HCT116 (cell line): ENCODE measurements around the gene KLK15. TPM values are rescaled to one million over a fixed set of nuclear protein-coding genes. Genes with fewer than 3 reads are reported as not detected.
A peak's percentile ranks its signal among the peaks of the same experiment; 100 is the strongest.

Source experiments
- ATAC-seq: fragments of 200-7000 bp; cut with Tn5 transposase; 2 replicates; pipeline ENCODE4 v1.9.1; 2020; ENCODE audit warnings: mild to moderate bottlenecking, moderate library complexity
- BruUV-seq: library from RNA; stranded (reverse); fragments of 400-500 nt; replicated peaks from 2 replicates; lab custom pipeline; 2021; lab: Mats Ljungman, UMichigan
- CTCF ChIA-PET: fragments of 300-600 bp; sonication (Branson Sonifier 250); formaldehyde crosslinking; loops from one replicate; lab custom pipeline; 2021; ENCODE audit warnings: antibody characterized with exemption; lab: Charles Lee
- POLR2A ChIA-PET: fragments of 300-600, 350-600 bp; sonication (Branson Sonifier 250); formaldehyde crosslinking; loops from one replicate; lab custom pipeline; 2021; ENCODE audit warnings: antibody characterized with exemption; lab: Charles Lee
- RAD21 ChIA-PET, 2 experiments: fragments of 300-600 bp; sonication (Branson Sonifier 250); formaldehyde crosslinking; loops; one replicate each; lab custom pipeline; 2023; ENCODE audit warnings: low total read pairs in 2 of 2; ENCODE audit not compliant: uncharacterized antibody in 2 of 2, unreplicated experiment in 2 of 2, low non-redundant PET in 1 of 2; lab: Charles Lee
- DNase-seq: peaks from one replicate; pipeline ENCODE4 v3.0.0-alpha.2; 2010; ENCODE audit warnings: low read depth, low spot score
- H2AFZ ChIP-seq: fragments of 200-600 bp; shearing (Covaris generic), sonication (generic); 2 replicates; pipeline ENCODE4 v1.6.1; 2017; ENCODE audit warnings: low read depth, mixed run types, mixed read lengths, antibody characterized with exemption, low read length; ENCODE audit not compliant: poor library complexity, severe bottlenecking
- H3K27ac ChIP-seq: 2 replicates; pipeline ENCODE4 v1.5.1; 2012; ENCODE audit warnings: low read depth, low read length
- H3K27me3 ChIP-seq: fragments of 200-600 bp; sonication (generic); 2 replicates; pipeline ENCODE4 v1.6.1; 2016; ENCODE audit warnings: mixed run types, low read length, mixed read lengths; ENCODE audit not compliant: insufficient read depth
- H3K36me3 ChIP-seq, 2 experiments: fragments of 200-500 bp in 1 of 2; fragments of 200-600 bp in 1 of 2; sonication (Bioruptor generic) in 1 of 2; sonication (generic) in 1 of 2; 2 replicates each; pipeline versions ENCODE4 v1.5.1 to v1.6.1; 2014 to 2016; ENCODE audit warnings: low read length in 2 of 2, inconsistent platforms in 1 of 2, mixed read lengths in 1 of 2, mixed run types in 1 of 2; ENCODE audit not compliant: insufficient read depth in 2 of 2, control insufficient read depth in 1 of 2
- H3K4me1 ChIP-seq, 2 experiments: fragments of 200-600 bp in 1 of 2; sonication (generic) in 1 of 2; 2 replicates each; pipeline versions ENCODE4 v1.5.1 to v1.6.1; 2012 to 2017; ENCODE audit warnings: low read length in 2 of 2, inconsistent platforms in 1 of 2, mild to moderate bottlenecking in 1 of 2, mixed read lengths in 1 of 2, mixed run types in 1 of 2, moderate library complexity in 1 of 2; ENCODE audit not compliant: insufficient read depth in 2 of 2, control insufficient read depth in 1 of 2
- H3K4me2 ChIP-seq: fragments of 200-600 bp; sonication (generic); 2 replicates; pipeline ENCODE4 v1.6.1; 2017; ENCODE audit warnings: mixed run types, low read length, mixed read lengths
- H3K4me3 ChIP-seq, 2 experiments: fragments of 200-600 bp in 1 of 2; sonication (generic) in 1 of 2; replicated peaks in 1 of 2; 2 replicates each; pipeline ENCODE4 v1.5.1; 2011 to 2016; ENCODE audit warnings: low read length in 2 of 2, control low read depth in 1 of 2, low read depth in 1 of 2, mild to moderate bottlenecking in 1 of 2, mixed read lengths in 1 of 2, mixed run types in 1 of 2
- H3K79me2 ChIP-seq: fragments of 200-600 bp; sonication (generic); 2 replicates; pipeline ENCODE4 v1.6.1; 2017; ENCODE audit warnings: mild to moderate bottlenecking, mixed run types, low read length, moderate library complexity, mixed read lengths; ENCODE audit not compliant: insufficient read depth
- H3K9ac ChIP-seq: fragments of 200-600 bp; sonication (generic); 2 replicates; pipeline ENCODE4 v1.6.1; 2016; ENCODE audit warnings: low read length, mixed read lengths
- H3K9me2 ChIP-seq: fragments of 200-600 bp; sonication (generic), shearing (Covaris generic); 2 replicates; pipeline ENCODE4 v1.6.1; 2017; ENCODE audit warnings: mixed run types, mild to moderate bottlenecking, moderate library complexity; ENCODE audit not compliant: insufficient read depth
- H3K9me3 ChIP-seq, 2 experiments: fragments of 200-500 bp in 1 of 2; fragments of 200-600 bp in 1 of 2; sonication (Bioruptor generic) in 1 of 2; sonication (generic) in 1 of 2; 2 replicates each; pipeline ENCODE4 v1.6.1; 2014 to 2017; ENCODE audit warnings: low read length in 2 of 2, mixed read lengths in 2 of 2, inconsistent platforms in 1 of 2, low read depth in 1 of 2, mild to moderate bottlenecking in 1 of 2, mixed run types in 1 of 2, moderate library complexity in 1 of 2; ENCODE audit not compliant: control insufficient read depth in 1 of 2, insufficient read depth in 1 of 2
- H4K20me1 ChIP-seq: fragments of 200-600 bp; sonication (generic), shearing (Covaris generic); 2 replicates; pipeline ENCODE4 v1.6.1; 2017; ENCODE audit warnings: mixed run types, mild to moderate bottlenecking, moderate library complexity; ENCODE audit not compliant: insufficient read depth
- CBX3 ChIP-seq: IDR thresholded peaks from 2 replicates; pipeline ENCODE4 v1.6.1; 2012; ENCODE audit warnings: low read depth
- CTCF ChIP-seq, 3 experiments: fragments of 200-600 bp in 1 of 3; sonication (generic) in 1 of 3; IDR thresholded peaks in 2 of 3; conservative IDR thresholded peaks in 1 of 3; 2 replicates each; pipeline ENCODE4 v1.5.1; 2012 to 2017; ENCODE audit warnings: low read depth in 2 of 3, low read length in 2 of 3, antibody characterized with exemption in 1 of 3, borderline replicate concordance in 1 of 3, control low read depth in 1 of 3, mild to moderate bottlenecking in 1 of 3, mixed read lengths in 1 of 3, mixed run types in 1 of 3, moderate library complexity in 1 of 3; ENCODE audit not compliant: insufficient read depth in 1 of 3
- EGR1 ChIP-seq: IDR thresholded peaks from 2 replicates; pipeline ENCODE4 v1.6.1; 2012; ENCODE audit warnings: low read depth
- ELF1 ChIP-seq: IDR thresholded peaks from 2 replicates; pipeline ENCODE4 v1.6.1; 2012; ENCODE audit warnings: low read depth, borderline replicate concordance
- EZH2 ChIP-seq: fragments of 200-600 bp; sonication (generic); IDR thresholded peaks from 2 replicates; pipeline ENCODE4 v1.6.1; 2017; ENCODE audit warnings: antibody characterized with exemption, mixed run types
- MAX ChIP-seq: IDR thresholded peaks from 2 replicates; pipeline ENCODE4 v1.6.1; 2012
- POLR2A ChIP-seq: IDR thresholded peaks from 2 replicates; pipeline ENCODE4 v1.7.0; 2011; ENCODE audit warnings: borderline replicate concordance; ENCODE audit not compliant: insufficient read depth, insufficient read length; ENCODE audit errors: extremely low read depth
- SRF ChIP-seq: IDR thresholded peaks from 2 replicates; pipeline ENCODE4 v1.6.1; 2012; ENCODE audit warnings: low read depth
- YY1 ChIP-seq: IDR thresholded peaks from 2 replicates; pipeline ENCODE4 v1.6.1; 2011; ENCODE audit warnings: low read length, low read depth, moderate library complexity, mild to moderate bottlenecking; ENCODE audit not compliant: insufficient replicate concordance; ENCODE audit errors: extremely low read depth
- ZFX ChIP-seq: fragments of 450-650 bp; IDR thresholded peaks from 2 replicates; pipeline ENCODE4 v1.6.1; 2017
- ZNF274 ChIP-seq: fragments of 200-500 bp; sonication (Bioruptor generic); IDR thresholded peaks from 2 replicates; pipeline ENCODE4 v1.6.1; 2014; ENCODE audit warnings: mild to moderate bottlenecking, low read depth, low read length, inconsistent platforms
- intact Hi-C: fragments of 100-400 bp; cut with micrococcal nuclease; formaldehyde crosslinking; loops from 2 replicates; pipeline ENCODE4 v1.10.0; 2022
- total RNA-seq: library from RNA; stranded (reverse); gene quantifications from one replicate; pipeline ENCODE4 v1.2.1, GENCODE V29; 2021; ENCODE audit not compliant: unreplicated experiment

The KLK15 gene
- total RNA-seq, 1 experiment from 2014 or later: not detected

- TF ChIP-seq CBX3: 0 out of 2 replicates have a peak, but pooled peaks have one; percentile 43
- peak; percentile 76 for TF ChIP-seq SRF
- no peak for TF ChIP-seq ZFX
- peak; percentile 62 for TF ChIP-seq YY1
- no peak for TF ChIP-seq EGR1
- TF ChIP-seq EZH2: no peak
- TF ChIP-seq, all 23 proteins: peak for 13
Measured at GRCh38 chr19:50804420-50805272, 28.7 kb downstream of the KLK15 start (continued).

- H3K27ac ChIP-seq: peak overlapping the region; percentile 93
- TF ChIP-seq ELF1: no peak
- TF ChIP-seq CBX3: no peak
- no peak for TF ChIP-seq MAX
- no peak for TF ChIP-seq ZNF274
- TF ChIP-seq CTCF (IDR thresholded peaks at IDR 0.05 in 2 of 3, conservative IDR thresholded peaks at IDR 0.05 in 1 of 3; ENCODE audit: borderline replicate concordance in 1 of 3, insufficient read depth in 1 of 3, low read depth in 2 of 3, low read length in 2 of 3): no peak
- TF ChIP-seq POLR2A: no peak
- TF ChIP-seq, all 23 proteins: peak for 0
- H2AFZ ChIP-seq: no peak overlapping the region
- peak overlapping the region; percentile 98 for H3K9ac ChIP-seq
- TSS peak; percentile 78 for BruUV-seq
- ChIA-PET CTCF (no interaction called here), RAD21 (no interaction called here), POLR2A (interaction anchor here (0.6 to 2.7 kb wide), 5 partner anchors 8 to 134 kb away, joined by 3 to 19 read pairs (median 4); no protein-coding TSS in a partner anchor)
- no peaks in the 10 kb centered on the region for H3K27me3 ChIP-seq
- H3K9me2 ChIP-seq: no peaks in the 10 kb centered on the region
- peak overlapping the region; percentile 89 to 94 for H3K4me3 ChIP-seq
- H4K20me1 ChIP-seq: peaks cover 42% of the 10 kb centered on the region; the same call in 1 of the 2 replicates
- intact Hi-C loops: loop anchor here (2.0 kb wide), 1 partner anchor 33 kb away; no protein-coding TSS in a partner anchor
- H3K36me3 ChIP-seq: peaks cover 29 to 45% of the 10 kb centered on the region in 2 experiments
- ATAC-seq: peak; percentile 30
- peaks cover 9 to 24% of the 10 kb centered on the region in 2 experiments for H3K4me1 ChIP-seq
- no peaks in the 10 kb centered on the region for H3K9me3 ChIP-seq
- H3K79me2 ChIP-seq: peaks cover 55% of the 10 kb centered on the region
- no peak for DNase-seq
- H3K4me2 ChIP-seq: peak overlapping the region; percentile 90
Measured at GRCh38 chr19:50803633-50804419, 29.5 kb downstream of the KLK15 start.
